Stimulated activated CD4-positive, alpha-beta T cell treated with anti-CD3 and anti-CD28 coated beads, Interleukin-15, amount 100 ng/mL, for 24 hours (primary cell): Measurements from ENCODE around the gene MINPP1.

Experiments
- DNase-seq: peaks from one replicate; pipeline ENCODE4 v3.0.0-alpha.2; 2020

Gene MINPP1

GRCh38 chr10:87524296-87524695 is 19.6 kb downstream of the MINPP1 start:
- no peak for DNase-seq

DNA sequence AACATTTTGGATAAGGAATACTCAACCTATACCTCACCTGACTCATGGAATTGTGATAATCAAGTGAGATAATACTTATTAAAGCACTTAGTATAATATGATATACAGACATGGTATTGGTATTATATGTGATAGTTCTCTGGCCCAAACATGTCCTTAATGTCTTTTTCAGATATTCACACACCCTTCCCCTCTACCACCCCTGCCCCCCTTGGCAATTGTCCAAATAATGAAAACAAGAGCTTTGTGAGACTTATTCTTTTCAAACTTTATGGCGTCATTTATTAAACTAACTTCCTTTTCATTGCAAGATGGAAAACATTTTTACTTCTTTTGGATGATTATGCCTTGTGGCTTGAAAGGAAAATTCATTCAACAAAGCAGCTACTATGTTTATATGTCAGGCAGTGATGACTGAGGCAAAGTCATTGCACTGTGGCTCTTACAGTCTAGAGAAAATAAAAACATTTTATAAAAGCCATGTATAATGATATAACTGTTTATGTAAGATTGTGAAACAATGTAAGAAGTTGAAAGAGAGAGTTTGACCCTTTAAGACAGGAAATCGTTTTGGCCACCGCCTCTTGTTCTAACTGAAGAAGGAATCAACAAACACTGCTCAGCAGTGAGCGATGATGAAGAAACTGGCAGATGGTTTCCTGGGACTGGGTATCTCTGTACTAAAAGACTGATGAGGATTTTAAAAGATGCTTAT is 27.4 kb downstream of the MINPP1 start:
- no peak for DNase-seq

DNA sequence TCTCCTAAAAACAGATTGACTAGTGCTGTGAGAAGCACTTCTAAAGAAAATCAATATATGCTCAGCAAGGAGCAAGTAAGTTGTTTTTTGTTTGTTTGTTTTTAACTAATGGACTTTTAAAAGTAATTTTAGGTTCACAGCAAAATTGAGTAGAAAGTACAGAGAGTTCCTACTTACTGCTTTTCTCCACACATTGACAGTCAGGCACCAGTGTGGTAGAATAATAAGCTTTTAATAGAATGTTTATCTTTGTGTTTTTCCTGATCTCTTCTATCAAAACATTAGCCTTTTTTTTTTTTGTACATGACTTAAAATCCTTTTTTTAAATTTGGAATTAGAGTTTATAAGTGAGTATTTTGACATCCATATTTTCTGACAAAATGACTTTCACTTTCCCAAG is 28.0 kb downstream of the MINPP1 start:
- no peak for DNase-seq

DNA sequence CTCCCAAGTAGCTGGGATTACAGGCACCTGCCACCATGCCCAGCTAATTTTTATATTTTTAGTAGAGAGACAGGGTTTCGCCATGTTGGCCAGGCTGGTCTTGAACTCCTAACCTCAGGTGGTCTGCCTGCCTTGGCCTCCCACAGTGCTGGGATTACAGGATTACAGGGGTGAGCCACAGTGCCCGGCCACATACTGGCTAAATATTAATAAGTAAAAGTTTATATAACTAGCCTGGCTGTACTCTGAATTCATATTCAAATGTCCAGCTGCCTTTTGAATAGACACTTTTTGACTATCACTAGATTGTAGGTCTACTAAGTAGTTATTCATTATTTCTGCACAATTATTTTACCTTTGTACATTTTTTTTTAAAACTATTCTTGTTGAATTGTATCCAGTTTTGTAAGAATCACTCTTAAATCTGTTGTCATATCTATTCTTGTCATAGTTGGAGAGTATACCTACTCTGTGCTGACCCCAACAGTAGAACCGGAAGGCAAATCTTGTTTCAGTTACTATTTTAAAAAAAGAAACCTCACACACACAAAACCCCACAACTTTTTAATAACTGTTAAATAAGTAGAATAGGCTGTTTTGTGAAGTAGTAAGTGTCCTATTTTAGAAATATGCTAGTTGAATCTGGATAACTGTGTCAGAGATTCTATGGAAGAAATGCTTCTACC is 29.6 kb downstream of the MINPP1 start:
- no peak for DNase-seq

DNA sequence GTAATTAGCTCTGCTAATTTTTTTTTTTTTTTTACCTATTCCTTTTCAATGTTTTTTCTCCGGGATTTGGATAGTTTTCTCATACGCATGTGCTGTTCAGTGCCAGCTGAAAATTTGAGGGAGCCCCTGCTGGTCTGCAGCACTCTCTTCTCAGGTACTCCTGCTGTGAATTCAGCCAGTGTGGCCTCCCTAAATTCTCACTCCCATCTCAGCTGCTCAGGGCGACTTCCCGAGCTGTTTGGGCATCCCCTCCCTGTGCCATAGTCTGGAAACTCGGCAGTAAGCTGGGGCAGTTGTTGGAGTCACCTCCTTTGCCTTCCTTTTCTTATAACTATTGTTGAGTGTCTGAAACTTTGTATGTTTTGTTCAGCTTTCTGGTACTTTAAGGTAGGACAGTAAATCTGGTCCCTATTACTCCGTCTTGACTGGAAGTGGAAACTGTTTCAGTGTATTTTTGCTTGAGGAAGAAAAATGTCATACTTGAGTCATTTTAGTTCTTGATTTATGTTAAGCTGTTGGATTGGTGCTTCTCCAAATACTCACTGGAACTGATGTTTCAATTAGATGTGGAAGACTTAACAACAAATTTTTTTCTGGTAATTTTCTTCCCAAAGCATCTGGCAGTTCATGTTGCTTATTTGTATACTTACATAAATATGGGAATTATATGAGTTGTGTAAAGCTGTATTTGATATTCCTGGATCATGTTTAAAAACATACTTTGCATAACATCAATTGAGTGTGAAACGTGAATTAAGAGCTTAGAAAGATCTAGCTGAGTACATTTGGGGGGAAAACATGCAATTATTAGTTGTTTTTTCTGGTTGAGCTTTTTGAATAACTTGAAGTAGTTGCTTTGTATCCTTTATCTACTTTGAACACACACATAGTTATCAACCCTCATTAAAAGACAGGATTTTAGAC is 33.7 kb downstream of the MINPP1 start:
- no peak for DNase-seq

DNA sequence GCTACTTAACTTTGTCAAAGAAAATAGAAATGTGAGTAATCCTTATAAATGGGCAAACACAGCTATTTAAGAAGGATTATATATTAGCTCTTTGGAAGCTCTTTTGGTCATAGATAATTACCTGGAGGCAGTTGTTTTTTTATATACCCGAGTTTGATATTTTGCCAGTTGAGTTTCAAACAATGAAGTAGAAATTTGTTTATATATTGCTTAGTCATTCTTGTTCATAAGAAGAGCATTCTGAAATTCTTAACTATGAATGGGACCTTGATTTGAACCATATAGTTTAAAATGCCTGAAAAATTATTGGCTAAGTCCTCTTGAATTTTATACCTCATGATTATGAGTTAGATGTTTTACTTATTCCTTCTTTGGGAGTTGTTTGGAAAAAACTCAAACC is 36.4 kb downstream of the MINPP1 start:
- DNase-seq = no peak

DNA sequence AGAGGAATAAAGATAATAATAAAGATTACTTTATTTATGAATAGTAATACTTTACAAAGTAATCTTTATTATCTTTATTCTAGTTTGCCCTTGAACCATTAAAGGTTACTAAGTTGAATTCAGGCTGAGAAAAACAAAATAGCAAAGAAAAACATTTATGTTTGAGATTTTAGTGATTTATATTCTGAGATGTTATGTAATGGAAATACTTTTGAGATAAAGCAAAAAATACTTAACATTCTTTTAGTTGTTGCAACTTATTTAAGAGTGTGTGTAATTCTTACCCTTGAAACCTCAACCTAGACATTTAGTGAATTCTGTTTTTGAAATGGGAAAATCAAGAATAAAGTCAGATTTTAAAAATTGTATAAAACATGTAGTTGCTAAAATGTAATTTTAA is 40.0 kb downstream of the MINPP1 start:
- no peak for DNase-seq

DNA sequence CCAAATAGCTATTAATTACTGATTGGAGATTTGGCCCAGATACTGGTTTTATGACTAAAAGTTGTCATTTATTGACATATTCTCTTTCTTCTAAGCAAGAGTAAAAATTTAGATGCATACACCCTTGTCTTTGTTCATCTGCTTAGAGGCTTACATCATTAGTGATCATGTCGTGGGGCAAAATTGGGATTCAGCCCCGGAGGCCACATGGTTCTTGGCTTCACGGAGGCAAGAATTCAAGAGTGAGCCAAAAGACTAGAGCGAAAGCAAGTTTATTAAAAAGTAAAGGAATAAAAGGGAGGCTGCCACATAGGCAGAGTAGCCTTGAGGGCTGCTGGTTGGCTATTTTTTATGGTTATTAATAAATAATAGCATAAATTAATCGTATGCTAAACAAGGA is 41.1 kb downstream of the MINPP1 start:
- DNase-seq = no peak

GRCh38 chr10:87546210-87546609 is 41.5 kb downstream of the MINPP1 start:
- DNase-seq = no peak

DNA sequence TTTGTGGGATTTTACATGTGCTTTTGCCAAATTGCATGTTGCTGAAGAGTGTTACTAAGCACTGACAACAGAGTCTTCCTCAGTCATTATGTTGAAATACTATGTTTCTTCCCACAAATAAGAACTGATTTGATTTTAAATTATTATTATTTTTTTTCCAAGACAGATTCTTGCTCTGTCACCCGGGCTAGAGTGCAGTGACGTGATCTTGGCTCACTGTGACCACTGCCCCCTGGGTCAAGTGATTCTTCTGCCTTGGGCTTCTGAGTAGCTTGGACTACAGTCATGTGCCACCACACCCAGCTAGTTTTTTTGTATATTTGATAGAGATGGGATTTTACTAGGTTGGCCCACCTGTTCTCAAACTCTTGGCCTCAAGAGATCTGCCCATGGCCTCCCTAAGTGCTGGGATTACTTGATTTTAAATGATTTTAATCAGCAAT is 42.3 kb downstream of the MINPP1 start:
- no peak for DNase-seq

- DNase-seq = no peak
Measured at GRCh38 chr10:87547734-87548311, 43.1 kb downstream of the MINPP1 start.

DNA sequence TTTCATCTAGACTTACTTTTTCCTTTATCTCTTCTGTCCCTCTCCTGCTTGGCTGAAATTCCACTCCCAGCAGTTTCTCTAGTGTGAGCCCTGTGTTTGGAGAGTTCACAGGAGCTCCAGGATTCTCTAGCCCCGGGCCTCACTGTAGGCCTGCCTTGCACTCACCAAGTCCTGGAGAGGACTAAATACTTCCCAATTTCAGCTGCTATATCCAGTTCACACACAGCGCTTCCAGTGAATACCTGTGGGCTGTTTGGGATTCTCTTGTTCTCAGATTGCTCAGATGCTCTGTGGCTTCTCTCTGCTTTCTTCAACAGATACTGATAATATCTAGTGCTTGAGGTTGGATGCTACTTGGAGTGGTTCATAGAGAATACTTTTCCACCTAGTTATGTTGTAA is 46.0 kb downstream of the MINPP1 start:
- DNase-seq = no peak

GRCh38 chr10:87551326-87551725 is 46.6 kb downstream of the MINPP1 start:
- DNase-seq = no peak

- DNase-seq = no peak
Measured at GRCh38 chr10:87552248-87552929, 47.7 kb downstream of the MINPP1 start.

DNA sequence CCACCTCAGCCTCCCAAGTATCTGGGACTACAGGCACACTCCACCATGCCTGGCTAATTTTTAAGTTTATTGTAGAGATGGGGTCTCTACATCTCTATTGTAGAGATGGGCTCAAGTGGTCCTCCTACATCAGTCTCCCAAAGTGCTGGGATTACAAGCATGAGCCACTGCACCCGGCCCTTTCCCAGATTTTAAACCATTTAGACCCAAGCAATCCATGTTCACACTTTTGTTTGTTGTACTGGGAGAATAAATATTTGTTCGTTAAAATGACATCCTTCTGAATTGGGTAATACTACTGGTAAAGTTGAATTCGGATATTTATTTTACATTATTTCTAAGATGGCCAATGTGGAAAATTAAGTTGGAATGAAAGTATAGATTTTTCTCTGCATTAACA is 52.7 kb downstream of the MINPP1 start:
- DNase-seq = no peak

GRCh38 chr10:87558333-87558732 is 53.6 kb downstream of the MINPP1 start:
- no peak for DNase-seq

GRCh38 chr10:87559392-87559791 is 54.7 kb downstream of the MINPP1 start:
- DNase-seq = no peak

- no peak for DNase-seq
Measured at GRCh38 chr10:87560495-87561129, 55.9 kb downstream of the MINPP1 start.

DNA sequence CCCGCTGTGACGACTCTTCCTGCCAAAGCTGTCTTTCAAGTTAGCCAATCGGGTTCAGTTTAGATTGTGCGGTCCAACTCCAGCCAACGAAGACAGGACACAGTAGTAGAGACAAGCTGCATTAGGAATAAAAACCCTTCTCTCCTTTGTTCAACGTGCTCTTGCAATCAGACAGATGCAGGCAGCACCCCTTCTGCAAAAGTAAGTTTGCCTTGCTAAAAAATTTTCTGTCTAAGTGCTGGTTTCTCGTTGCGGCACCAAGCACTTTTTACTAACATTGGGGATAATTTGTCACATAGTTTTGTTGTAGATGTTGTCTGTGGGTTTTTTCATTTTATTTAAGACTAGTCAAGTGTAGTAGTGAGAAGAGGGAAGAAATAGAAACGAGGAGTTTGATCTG is 58.1 kb downstream of the MINPP1 start:
- no peak for DNase-seq

GRCh38 chr10:87565010-87565409 is 60.3 kb downstream of the MINPP1 start:
- DNase-seq = no peak

GRCh38 chr10:87575851-87576250 is 71.2 kb downstream of the MINPP1 start:
- DNase-seq = no peak
